Renal cortex interstitium (tissue), 11 donors: Measurements from ENCODE around the gene EFCAB8. TPM values are rescaled to one million over a fixed set of nuclear protein-coding genes. Genes with fewer than 3 reads are reported as not detected.

Experiments
- DNase-seq, 11 donors: peaks; one replicate each; pipeline ENCODE4 v3.0.0-alpha.2; 2013; ENCODE audit warnings: low read depth in 9 of 11, low spot score in 4 of 11; ENCODE audit errors: extremely low read depth in 1 of 11
- polyA plus RNA-seq, 3 donors: library from polyadenylated mRNA; unstranded; fragments of 120-200 nt; gene quantifications; one replicate each; pipeline ENCODE4 v1.2.1, GENCODE V29; 2013; ENCODE audit not compliant: insufficient read length in 3 of 3

Gene EFCAB8
- polyA plus RNA-seq, 3 donors = 0.04 to 0.09 TPM; not detected in 1

- no peak for DNase-seq
These were observed 132.7 kb downstream of the EFCAB8 start for GRCh38 chr20:32991383-32991782.

- no peak for DNase-seq
These were observed 133.3 kb downstream of the EFCAB8 start for GRCh38 chr20:32991792-32992641.

- no peak for DNase-seq
These were observed 134.8 kb downstream of the EFCAB8 start for GRCh38 chr20:32993496-32994050.

GRCh38 chr20:32995802-32996201, 137.1 kb downstream of the EFCAB8 start:
- DNase-seq = no peak

- DNase-seq = no peak
These were observed 138.7 kb downstream of the EFCAB8 start for GRCh38 chr20:32997431-32997830.

- DNase-seq = no peak
These were observed 141.0 kb downstream of the EFCAB8 start for GRCh38 chr20:32999603-33000250.

- DNase-seq = no peak
These were observed 142.2 kb downstream of the EFCAB8 start for GRCh38 chr20:33000802-33001466.

- no peak for DNase-seq
These were observed 143.5 kb downstream of the EFCAB8 start for GRCh38 chr20:33002087-33002808.

- DNase-seq = no peak
These were observed 145.5 kb downstream of the EFCAB8 start, which contains the start of gene SUN5 for GRCh38 chr20:33004141-33004751. Gene SUN5 (minus strand): TSS chr20:33004433. CDS start chr20:33004340, 93 bp downstream.

- no peak for DNase-seq
These were observed 146.4 kb downstream of the EFCAB8 start for GRCh38 chr20:33005132-33005566.

- DNase-seq = no peak
These were observed 147.4 kb downstream of the EFCAB8 start for GRCh38 chr20:33005908-33006775.

- DNase-seq = no peak
These were observed 148.2 kb downstream of the EFCAB8 start for GRCh38 chr20:33006776-33007375.

GRCh38 chr20:33007376-33008335, 148.9 kb downstream of the EFCAB8 start, which contains the start of gene BPIFB2:
Gene BPIFB2 (plus strand): TSS chr20:33007704. CDS start chr20:33008575, 871 bp downstream.
- DNase-seq = no peak

- DNase-seq = no peak
These were observed 149.9 kb downstream of the EFCAB8 start for GRCh38 chr20:33008336-33009213.
